NOMO-1 (cell line): ENCODE measurements around the gene FRMD8.
"Not testable (repeated sequence)": the region's sequence is repeated elsewhere in the genome, so short reads cannot be mapped to it uniquely, and the experiment has no call there.

Experiments used
- DNase-seq, 2 experiments: peaks; one replicate each; lab custom pipeline; 2025; ENCODE audit not compliant: unreplicated experiment in 2 of 2; lab: John Stamatoyannopoulos, UW

The FRMD8 gene

DNA sequence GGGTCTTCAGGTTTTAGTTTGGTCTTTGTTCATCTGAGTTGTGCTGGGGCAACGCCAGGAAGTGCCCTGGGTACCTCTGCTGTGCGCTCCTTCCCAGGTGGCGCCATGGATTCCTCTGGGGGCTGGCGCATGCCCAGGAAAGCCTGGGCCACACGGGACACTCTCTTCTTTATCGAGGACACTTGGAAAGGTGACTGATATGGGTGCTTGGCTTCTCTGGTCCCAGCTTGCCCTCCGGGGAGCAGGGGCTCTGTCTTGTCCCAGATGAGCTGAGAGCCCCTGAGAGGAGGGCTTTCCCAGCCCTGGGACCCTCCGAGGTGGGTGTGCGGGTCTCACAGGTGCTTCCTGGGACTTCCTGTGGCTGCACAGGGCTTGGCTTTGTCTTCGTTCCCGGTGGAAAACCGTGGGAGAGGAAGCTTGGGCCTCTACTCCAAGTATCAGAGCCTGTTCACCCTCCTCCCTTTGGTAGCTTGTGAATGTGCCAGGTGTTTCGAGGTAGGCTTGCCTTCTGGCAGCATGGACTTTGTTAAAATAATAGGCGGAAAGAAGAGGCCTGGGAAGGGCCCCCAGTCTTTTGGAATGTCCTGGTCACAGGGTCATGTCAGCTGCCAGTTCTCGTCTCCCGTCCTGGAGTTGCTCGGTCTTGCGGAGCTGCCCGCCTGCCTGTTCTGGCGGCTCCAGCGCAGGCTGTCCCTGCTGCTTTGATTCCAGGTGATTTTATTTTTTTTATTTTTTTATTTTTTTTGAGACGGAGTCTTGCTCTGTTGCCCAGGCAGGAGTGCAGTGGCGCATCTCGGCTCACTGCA, 26.0 kb downstream of the FRMD8 start:
- DNase-seq: no peak

GRCh38 chr11:65413077-65413664, 26.7 kb downstream of the FRMD8 start:
- DNase-seq: not testable (repeated sequence)

DNA sequence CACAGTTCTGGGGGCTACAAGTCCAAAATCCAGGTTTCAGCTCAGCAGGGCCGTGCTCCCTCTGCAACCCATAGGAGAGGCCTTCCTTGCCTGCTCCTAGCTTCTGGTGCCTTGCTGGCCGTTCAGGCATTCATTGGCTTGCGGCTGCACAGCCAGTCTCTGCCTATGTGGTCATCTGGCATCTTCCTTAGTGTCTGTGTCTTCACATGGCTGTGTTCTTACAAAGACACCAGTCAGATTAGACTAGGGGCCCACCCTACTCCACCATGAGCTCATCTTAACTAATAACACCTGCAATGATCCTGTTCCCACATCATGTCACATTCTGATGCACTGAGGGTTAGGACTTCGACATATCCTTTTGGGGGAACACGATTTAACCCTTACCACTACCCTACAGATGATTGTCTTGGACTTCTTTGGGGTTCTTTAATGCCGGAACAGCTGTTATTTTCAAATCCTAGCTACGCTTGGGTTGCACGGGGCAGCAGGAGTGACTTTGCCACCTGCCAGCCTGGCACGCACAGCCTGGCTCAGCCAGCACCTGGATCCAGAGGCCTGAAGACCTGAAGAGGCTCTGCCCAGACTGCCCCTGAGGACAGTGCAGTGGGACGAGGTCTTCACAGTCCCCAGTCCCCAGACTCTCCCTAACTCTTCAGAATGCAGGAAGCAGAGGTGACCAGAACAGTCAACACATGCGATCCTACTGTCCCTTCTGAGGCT, 28.5 kb downstream of the FRMD8 start:
- no peak for DNase-seq

GRCh38 chr11:65415499-65416340, 29.3 kb downstream of the FRMD8 start:
- no peak for DNase-seq

- peak; percentile 79 for DNase-seq
These were observed 29.9 kb downstream of the FRMD8 start for GRCh38 chr11:65416341-65416824.

DNA sequence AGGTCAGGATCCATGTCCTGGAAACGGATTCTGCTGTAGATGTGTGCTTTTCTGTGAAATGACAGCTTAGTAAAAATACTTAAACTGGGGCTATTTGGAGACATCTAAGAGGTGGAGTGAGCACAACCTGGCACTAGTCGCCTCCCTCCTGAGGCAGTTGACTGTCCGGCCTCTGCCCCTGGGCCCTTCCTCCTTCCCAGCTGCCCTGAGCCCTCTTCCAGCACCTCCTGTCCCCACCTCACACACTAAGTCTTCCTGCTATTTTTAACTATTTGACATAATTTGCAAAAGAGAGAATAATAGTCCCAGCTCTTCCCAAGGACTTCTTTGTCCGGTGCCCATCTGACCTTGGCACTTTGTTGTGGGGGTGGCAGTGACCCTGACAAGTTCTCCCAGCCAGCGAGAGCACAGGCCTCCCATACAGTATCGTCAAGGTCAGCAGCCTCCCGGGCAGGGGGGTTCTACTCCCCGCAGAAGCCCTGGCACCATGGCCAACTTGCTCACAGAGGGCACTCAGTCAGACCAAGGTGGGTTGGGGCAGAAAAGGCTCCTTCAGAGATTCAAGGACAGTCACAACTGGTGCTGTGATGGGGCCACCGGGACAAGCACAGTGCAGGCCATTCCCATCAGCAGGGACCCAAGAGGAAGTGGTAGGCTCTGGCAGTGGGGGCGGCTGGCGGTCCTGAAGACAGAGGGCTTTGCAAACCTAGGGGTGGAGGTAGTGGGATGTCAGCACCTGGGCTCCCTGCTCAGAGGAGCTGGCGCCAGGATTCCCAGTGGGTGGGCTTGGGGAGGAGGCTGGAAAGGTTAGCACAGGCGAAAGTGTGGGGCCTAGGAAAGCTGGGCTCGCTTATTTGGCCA, 30.6 kb downstream of the FRMD8 start:
- DNase-seq: peak; percentile 23 to 29

DNA sequence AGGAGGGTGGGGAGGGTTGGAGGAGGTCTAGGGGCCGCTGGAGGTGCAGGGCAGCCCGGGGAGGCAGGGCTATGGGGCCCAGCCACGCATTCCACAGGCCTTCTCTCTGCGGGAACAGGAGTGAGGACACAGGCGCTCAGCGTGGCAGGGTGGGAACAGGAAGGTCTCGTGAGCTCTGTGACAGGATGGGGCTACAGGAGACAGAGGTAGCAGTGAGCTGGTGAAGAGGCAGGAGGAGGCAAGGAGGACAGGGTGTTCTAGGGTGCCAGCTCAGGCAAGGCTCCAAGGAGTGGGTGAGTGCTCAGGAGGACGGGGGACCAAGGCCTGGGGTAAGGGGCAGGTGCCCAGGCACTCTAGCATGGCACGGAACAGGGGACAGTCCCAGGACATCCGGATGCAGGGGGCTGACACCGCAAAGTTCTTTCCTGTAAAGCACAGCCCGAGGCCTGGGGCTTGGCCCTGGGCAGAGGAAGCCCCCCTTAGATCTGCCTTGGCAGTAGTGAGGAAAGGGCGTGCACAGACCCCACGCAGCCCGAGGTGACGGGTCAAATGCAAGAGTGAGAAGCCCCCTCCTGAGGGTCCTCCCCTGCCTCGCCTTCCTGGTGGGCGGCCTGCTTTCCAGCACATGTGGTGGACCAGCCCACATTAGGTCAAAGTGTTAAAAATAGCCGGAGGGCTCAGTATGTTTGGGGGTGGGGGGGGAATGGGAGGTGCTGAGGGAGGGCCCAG, 31.4 kb downstream of the FRMD8 start:
- no peak for DNase-seq

- no peak for DNase-seq
These were observed 31.9 kb downstream of the FRMD8 start for GRCh38 chr11:65418431-65418680.

DNA sequence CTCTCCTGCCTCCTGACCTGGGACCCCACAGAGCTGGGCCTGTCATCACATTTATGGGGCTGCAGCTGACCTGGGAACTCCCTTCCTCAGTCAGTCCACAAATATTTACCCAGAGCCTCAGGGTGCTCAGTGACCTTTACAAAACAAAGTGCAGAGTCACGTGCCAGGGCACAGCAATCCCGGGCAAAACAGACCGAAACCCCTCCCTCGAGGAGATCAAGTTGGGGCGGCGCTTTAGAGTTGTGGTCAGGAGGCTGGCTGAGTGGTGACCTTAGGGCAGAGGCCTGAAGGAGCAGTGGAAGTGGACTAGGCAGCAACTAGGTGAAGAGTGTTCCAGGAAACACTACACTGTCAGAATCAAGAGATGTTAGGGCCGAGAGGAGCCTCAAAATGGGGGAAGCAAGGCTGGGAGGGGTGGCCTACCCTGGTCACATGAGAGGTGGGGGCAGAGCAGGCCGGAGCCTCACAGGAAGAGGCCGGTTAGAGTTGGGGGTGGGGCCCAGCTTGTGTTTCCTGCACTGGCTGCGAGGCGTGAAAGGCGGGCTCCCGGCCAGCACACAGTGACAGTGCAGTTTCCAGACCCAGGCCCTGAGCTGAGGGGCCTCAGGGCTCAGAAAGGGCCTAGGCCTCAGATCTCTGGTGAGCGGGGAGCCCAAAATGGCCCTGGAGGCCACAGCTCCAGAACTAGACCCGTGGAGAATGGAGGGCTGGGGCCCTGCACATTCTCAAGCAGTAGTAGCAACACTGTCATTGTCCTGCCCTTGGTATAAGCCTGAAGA, 32.4 kb downstream of the FRMD8 start:
- peak; percentile 97 to 98 for DNase-seq

DNA sequence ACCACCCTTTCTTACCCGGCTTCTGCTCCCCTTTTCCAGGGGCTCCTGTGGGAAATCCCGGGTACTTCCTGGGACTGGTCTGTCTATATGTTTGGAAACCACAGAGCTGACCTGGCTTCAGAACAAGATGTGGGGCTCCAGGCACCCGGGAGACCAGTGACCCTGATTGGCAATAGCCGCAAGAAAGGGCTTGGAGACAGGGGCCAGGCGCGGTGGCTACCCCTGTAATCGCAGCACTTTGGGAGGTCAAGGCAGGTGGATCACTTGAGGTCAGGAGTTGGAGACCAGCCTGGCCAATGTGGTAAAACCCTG, 33.0 kb downstream of the FRMD8 start:
- no peak for DNase-seq

- peak; percentile 37 for DNase-seq
These were observed 33.5 kb downstream of the FRMD8 start for GRCh38 chr11:65419772-65420481.

GRCh38 chr11:65420506-65420905, 34.1 kb downstream of the FRMD8 start:
- no peak for DNase-seq

GRCh38 chr11:65420979-65421793, 34.7 kb downstream of the FRMD8 start:
- peak; percentile 87 to 90 for DNase-seq

GRCh38 chr11:65421794-65422632, 35.6 kb downstream of the FRMD8 start:
- DNase-seq: peak; percentile 76 to 94

GRCh38 chr11:65422633-65423515, 36.4 kb downstream of the FRMD8 start, which contains the start of gene NEAT1:
TSS of gene NEAT1 (plus strand) at chr11:65422798.
- peak; percentile 76 to 91 for DNase-seq
